Measurements from ENCODE around the gene IFITM10.

Gene IFITM10

GRCh38 chr11:1740786-1741530 is 9.4 kb downstream of the IFITM10 start:
- no peak for DNase-seq (ENCODE audit: low spot score)

- no peak for DNase-seq (ENCODE audit: low spot score)
Observed at GRCh38 chr11:1739576-1739975, 10.8 kb downstream of the IFITM10 start.

- no peak for DNase-seq (ENCODE audit: low spot score)
Observed at GRCh38 chr11:1738380-1738779, 12.0 kb downstream of the IFITM10 start.

- DNase-seq (ENCODE audit: low spot score): no peak
Observed at GRCh38 chr11:1737080-1737757, 13.2 kb downstream of the IFITM10 start.

DNA sequence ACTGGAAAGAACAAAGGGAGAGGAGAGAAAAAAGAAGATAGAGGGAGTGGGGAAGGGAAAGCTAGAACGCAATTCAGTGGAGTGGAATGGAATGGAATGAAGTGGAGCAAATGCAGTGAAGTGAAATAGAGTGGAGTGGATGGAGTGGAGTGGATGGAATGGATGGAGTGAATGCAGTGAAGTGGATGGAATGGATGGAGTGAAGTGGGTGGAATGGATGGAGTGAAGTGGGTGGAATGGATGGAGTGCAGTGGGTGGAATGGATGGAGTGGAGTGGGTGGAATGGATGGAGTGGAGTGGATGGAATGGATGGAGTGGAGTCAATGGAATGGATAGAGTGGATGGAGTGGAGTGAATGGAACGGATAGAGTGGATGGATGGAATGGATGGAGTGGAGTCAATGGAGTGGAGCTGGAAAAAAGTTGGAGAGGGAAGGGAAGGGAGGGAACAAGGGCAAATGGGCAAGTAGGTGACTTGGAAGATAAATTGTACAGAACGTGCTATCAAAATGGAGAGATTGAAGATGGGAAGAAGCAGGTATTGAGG is 13.9 kb downstream of the IFITM10 start:
- no peak for DNase-seq (ENCODE audit: low spot score)

DNA sequence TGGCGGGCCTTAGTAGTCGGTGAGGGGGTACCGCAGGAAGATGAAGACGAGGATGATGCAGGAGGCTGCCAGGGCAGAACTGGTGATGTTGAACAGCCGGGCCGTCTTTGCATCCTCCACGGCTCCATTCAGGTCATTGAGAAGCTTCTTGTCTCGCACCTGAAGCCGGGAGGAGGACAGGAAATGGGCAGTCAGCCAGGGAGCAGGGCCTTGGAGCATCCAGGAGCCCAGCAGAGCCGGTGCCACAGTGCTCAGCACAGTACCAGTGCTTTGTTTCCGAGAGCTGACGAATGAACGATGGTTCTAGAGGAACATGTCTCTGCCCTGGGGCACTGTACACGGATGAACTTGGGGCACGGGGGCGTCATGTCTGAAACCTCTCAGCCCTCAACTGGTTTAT is 15.1 kb downstream of the IFITM10 start:
- DNase-seq (ENCODE audit: low spot score): no peak

GRCh38 chr11:1734641-1735081 is 15.7 kb downstream of the IFITM10 start:
- DNase-seq (ENCODE audit: low spot score): no peak

DNA sequence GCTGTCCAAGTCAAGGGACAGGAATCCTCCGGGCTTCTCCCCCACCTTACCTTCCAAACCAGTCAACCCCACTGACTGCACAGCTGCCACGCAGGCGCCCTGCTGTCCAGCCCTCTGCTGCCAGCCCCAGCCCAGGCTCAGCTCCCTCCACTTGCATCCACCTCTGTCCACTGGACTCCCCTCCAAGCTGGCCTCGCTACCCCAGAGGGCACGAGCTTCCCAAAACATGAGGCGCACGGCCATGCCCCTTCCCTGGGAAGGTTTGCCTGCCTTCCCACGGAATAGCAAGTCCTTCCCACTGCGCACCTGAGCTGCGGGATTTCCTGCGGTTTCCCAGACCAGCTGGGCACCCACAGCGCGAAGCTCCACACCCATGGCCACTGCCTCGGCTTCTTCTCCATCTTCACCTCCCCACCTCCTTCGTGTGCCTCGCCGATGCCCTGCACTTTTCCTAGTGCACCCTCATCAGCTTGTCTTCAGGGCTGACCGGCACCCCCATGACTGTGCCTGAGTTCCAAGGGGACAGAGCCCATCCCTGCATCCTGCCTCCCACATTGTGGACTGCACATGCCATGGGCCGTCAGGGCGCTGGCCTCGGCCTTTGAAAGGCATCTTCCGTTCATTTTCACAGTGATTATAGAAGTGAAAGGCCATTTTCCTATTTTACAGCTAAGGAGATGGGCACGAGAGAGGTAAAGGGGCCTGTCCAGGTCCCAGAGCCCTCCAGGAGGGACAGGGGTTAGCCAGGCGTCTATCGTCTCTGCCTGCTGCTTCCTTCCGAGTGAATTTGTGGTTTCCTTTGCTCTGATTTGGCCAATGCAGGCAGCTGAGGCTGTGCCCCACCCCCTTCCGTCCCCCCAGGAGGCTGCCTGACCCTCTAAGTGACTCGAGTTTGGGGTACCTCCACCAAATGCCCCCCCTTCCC is 16.4 kb downstream of the IFITM10 start:
- no peak for DNase-seq (ENCODE audit: low spot score)

DNA sequence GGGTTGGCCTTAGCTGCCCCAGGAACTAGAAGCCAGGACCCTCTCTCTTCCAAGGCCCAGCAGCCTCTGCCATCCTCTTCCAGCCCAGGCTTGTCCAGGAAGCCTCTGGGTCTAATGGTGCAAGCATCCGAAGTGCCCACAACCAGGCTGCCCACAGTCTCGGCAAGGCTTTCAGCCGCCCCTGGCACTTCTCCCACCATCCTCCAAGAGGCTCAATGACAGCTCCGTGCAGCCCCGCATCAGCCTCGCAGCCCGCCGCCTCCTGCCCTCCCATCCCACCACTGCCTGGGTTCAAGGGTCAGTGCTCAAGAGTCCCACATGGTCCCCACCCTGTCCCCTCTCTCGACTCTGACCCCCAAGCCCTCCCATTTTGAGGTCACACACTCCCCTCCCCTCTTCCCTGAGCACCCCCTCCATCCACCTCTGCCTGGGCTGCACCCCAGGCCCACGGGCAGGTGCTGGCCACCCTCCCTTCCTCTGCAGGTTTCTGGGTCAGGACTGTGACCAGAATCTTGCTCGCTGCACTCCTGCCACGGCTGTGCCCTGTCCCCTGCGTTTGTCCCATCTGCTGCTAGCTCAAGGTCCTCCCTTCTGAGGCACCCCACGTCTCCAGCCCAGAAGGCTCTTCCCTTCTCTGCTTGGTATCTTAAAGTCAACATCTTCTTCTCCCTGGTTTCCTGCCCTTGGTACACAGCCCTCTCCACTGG is 17.2 kb downstream of the IFITM10 start:
- DNase-seq (ENCODE audit: low spot score): no peak

DNA sequence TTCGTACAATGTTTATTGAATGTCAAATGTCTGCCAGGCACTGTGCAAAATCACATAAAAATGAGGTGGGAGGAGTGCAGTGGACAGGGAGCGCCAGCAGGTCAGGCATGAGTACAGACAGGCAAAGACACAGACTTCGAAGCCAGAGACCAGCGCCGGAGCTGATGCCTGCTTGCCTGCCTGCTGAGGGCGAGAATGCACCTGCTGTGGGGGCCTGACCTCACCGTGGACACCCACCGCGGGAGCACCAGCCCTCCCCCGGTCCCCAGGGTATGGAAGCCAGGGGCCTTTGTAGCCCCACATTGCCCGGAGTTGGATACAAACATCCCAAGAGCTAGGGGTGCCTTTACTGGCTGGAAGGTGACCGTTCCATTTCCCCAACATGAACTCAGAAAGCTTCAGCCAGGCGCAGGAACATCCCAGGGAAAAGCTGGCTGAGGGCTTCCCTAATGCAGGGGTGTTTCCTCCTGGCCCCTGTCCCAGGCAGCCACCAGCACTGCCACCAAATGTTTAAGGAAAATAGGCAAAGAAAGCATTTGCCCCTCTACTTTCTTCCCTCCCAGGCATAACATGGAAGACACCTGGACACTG is 17.9 kb downstream of the IFITM10 start:
- no peak for DNase-seq (ENCODE audit: low spot score)

DNA sequence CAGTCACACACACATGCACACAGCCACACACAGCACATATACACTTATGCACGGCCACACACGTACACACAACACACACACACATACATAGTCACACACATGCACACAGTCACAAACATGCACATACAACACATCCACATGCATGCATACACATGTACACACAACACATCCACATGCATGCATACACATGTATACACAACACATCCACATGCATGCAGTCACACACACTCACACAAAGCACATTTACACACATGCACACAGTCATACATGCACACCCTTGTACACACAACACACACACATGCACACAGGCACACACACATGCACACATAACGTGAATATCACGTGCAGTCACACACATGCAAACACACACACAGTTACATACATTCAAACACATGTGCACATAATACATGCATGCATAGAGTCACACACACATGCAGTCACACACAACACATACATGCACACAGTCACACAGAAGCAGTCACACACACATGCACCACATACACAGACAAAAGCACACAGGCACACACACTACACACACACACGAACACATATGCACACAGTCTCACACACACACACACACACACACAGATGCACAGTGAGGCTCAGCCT is 18.8 kb downstream of the IFITM10 start:
- DNase-seq (ENCODE audit: low spot score): no peak

DNA sequence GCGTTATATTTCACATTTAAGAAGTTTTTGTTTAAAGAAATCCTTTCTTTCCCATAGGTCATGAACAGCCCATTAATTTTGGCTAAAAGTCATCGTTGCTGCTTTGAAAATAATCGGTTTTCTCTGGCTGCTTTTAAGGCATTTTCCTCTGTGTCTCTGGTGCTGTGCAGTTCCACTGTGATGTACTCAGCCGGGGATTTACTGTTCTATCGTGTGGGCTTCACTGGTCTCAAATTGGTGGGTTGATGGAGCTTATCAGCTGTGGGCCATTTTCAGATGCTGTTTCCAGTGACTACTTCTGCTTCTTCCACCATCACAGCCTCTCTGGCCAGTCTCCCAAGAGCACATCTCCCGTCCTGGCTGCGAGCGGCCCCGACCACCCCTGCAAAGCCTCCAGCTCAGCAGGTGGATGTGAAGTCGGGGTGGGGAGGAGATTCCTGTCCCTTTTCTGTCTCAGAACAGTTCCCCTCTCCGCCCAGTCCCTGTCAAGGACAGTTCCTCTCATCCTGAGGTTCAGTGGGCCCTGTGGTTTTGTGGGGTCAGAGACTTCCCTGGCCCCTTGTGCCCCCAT is 20.3 kb downstream of the IFITM10 start:
- DNase-seq (ENCODE audit: low spot score): no peak

DNA sequence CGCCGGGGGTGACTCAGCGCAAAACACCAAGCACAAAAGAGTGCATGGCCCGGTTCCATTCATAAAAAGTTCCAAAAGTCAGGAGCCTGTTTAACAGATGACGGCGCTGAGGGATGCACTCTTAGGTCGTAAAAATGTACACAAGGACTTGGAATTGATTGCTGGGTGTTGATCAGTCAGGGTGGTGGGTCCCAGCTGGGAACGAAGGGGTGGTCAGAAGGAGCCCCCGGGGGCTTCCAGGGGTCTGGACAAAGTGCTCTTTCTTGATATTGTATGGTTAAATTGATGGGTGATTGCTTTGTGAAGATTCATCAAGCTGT is 20.7 kb downstream of the IFITM10 start:
- no peak for DNase-seq (ENCODE audit: low spot score)

GRCh38 chr11:1728931-1729691 is 21.3 kb downstream of the IFITM10 start:
- DNase-seq (ENCODE audit: low spot score): no peak

GRCh38 chr11:1728301-1728700 is 22.1 kb downstream of the IFITM10 start:
- DNase-seq (ENCODE audit: low spot score): no peak

- no peak for DNase-seq (ENCODE audit: low spot score)
Observed at GRCh38 chr11:1727861-1728260, 22.5 kb downstream of the IFITM10 start.

DNA sequence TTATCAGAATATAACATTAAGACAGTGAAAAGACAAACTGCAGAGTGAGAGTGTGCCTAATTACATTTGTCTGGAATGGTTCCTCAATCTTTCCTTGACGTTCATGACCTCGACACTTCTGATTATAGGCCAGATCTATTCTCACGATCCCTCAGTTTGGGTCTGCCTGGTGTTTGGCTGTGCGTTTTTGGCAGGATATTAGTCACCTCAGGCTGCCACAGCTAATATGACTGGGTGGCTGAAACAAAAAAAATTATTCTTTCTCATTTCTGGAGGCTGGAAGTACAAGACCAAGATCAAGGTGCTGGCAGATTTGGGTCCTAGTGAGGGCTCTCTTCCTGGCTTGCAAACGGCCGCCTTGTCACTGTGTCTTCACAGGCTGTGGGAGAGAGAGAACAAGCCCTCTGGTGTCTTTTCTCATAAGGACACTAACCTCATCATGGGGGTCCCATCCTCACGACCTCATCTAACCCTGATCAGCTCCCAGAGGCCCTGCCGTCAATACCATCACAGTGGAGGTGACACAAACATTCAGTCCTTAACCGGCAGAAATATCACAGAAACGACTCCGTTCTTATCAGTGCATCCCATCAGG is 23.2 kb downstream of the IFITM10 start:
- no peak for DNase-seq (ENCODE audit: low spot score)

- no peak for DNase-seq (ENCODE audit: low spot score)
Observed at GRCh38 chr11:1719781-1720180, 30.6 kb downstream of the IFITM10 start.

GRCh38 chr11:1718326-1718725 is 32.1 kb downstream of the IFITM10 start:
- no peak for DNase-seq (ENCODE audit: low spot score)

All from left forelimb (tissue), 1 donor.